ENCODE measurements around the gene LIN7B. TPM values are rescaled to one million over a fixed set of nuclear protein-coding genes. Genes with fewer than 3 reads are reported as not detected.

LIN7B gene
- total and polyA plus RNA-seq, 2 of the 13 experiments (the other 11 are each of a cell fraction or from before 2014, with no cell fraction given) = 5.3 to 7.6 TPM

- TF ChIP-seq ZNF646 (CRISPR knock-in tag; IDR thresholded peaks at IDR 0.05) = no peak
- TF ChIP-seq ZNF235 (CRISPR knock-in tag; IDR thresholded peaks at IDR 0.05; ENCODE audit: borderline replicate concordance) = no peak
- no peak for TF ChIP-seq ZNF777 (CRISPR knock-in tag; IDR thresholded peaks at IDR 0.05)
- TF ChIP-seq WIZ (CRISPR knock-in tag; IDR thresholded peaks at IDR 0.05) = no peak
- TF ChIP-seq ZNF431 (CRISPR knock-in tag; IDR thresholded peaks at IDR 0.05; ENCODE audit: borderline replicate concordance, low read depth) = no peak
- no peak for TF ChIP-seq ZEB1 (IDR thresholded peaks at IDR 0.05; ENCODE audit: insufficient replicate concordance, low read depth)
- TF ChIP-seq ZIK1 (CRISPR knock-in tag; IDR thresholded peaks at IDR 0.05; ENCODE audit: borderline replicate concordance, low read depth) = no peak
- no peak for TF ChIP-seq KLF15 (CRISPR knock-in tag; IDR thresholded peaks at IDR 0.05; ENCODE audit: borderline replicate concordance)
- TF ChIP-seq SIX1 (CRISPR knock-in tag; IDR thresholded peaks at IDR 0.05; ENCODE audit: borderline replicate concordance) = no peak
- TF ChIP-seq CBX1 (IDR thresholded peaks at IDR 0.05; ENCODE audit: low read depth) = no peak
- 0 out of 2 replicates have a peak, but pooled peaks have one; percentile 32 for TF ChIP-seq HIVEP1 (CRISPR knock-in tag; IDR thresholded peaks at IDR 0.05)
- TF ChIP-seq ZBTB37 (CRISPR knock-in tag; IDR thresholded peaks at IDR 0.05) = no peak
- TF ChIP-seq ATF4 (CRISPR knock-in tag; IDR thresholded peaks at IDR 0.05) = no peak
- TF ChIP-seq ZNF550 (CRISPR knock-in tag; IDR thresholded peaks at IDR 0.05; ENCODE audit: borderline replicate concordance) = no peak
- 0 out of 2 replicates have a peak, but pooled peaks have one; percentile 31 for TF ChIP-seq SALL1 (CRISPR knock-in tag; IDR thresholded peaks at IDR 0.05)
- TF ChIP-seq ZNF276 (CRISPR knock-in tag; IDR thresholded peaks at IDR 0.05; ENCODE audit: low read depth) = no peak
- TF ChIP-seq RARG (CRISPR knock-in tag; IDR thresholded peaks at IDR 0.05; ENCODE audit: low read depth) = no peak
- no peak for TF ChIP-seq ZNF329 (CRISPR knock-in tag; IDR thresholded peaks at IDR 0.05; ENCODE audit: low read depth)
- TF ChIP-seq SOX5 (CRISPR knock-in tag; IDR thresholded peaks at IDR 0.05; ENCODE audit: borderline replicate concordance) = no peak
These were observed 627 bp downstream of the LIN7B start (continued) for GRCh38 chr19:49114630-49115363.

All from HepG2 (cell line).